ENCODE data around the gene FUNDC2.

Gene FUNDC2

GRCh38 chrX:155070975-155071693 is 44.5 kb downstream of the FUNDC2 start, which contains the start of the genes BRCC3, CMC4 and MTCP1:
BRCC3 (plus strand) TSS chrX:155071508; CDS start chrX:155071528, 20 bp downstream.
CMC4 (minus strand) TSS chrX:155071136; CDS start chrX:155064023, 7,113 bp downstream.
MTCP1 (minus strand) TSS chrX:155071136; CDS start chrX:155066010, 5,126 bp downstream.
- DNase-seq, result peak; percentile 94

GRCh38 chrX:155071694-155072280 is 45.1 kb downstream of the FUNDC2 start:
- no peak for DNase-seq

GRCh38 chrX:155086202-155086840 is 59.7 kb downstream of the FUNDC2 start:
- peak; percentile 3 for DNase-seq

GRCh38 chrX:155086961-155087735 is 60.5 kb downstream of the FUNDC2 start:
- no peak for DNase-seq

GRCh38 chrX:155094468-155095061 is 67.9 kb downstream of the FUNDC2 start:
- DNase-seq, result peak; percentile 29

- DNase-seq, result no peak
These were observed 79.3 kb downstream of the FUNDC2 start for GRCh38 chrX:155105919-155106318.

- DNase-seq, result no peak
These were observed 81.8 kb downstream of the FUNDC2 start for GRCh38 chrX:155108427-155108826.

All from NCI-H345 (cell line).